ENCODE measurements around the gene WDFY4.

WDFY4 gene

GRCh38 chr10:48705401-48705938, 20.8 kb downstream of the WDFY4 start:
- no peak for DNase-seq

- DNase-seq: no peak
Observed at GRCh38 chr10:48707472-48707871, 22.8 kb downstream of the WDFY4 start.

- peak in 3 of 51 donors; percentile 6 to 9 (median 6) for DNase-seq
Observed at GRCh38 chr10:48708144-48708543, 23.5 kb downstream of the WDFY4 start.

GRCh38 chr10:48710647-48711275, 26.1 kb downstream of the WDFY4 start:
- DNase-seq: no peak

- DNase-seq: no peak
Observed at GRCh38 chr10:48711830-48712229, 27.2 kb downstream of the WDFY4 start.

- DNase-seq: peak in 1 of 51 donors; percentile 4
Observed at GRCh38 chr10:48714088-48714487, 29.4 kb downstream of the WDFY4 start.

- DNase-seq: no peak
Observed at GRCh38 chr10:48716416-48716815, 31.7 kb downstream of the WDFY4 start.

GRCh38 chr10:48720611-48721010, 35.9 kb downstream of the WDFY4 start:
- DNase-seq: no peak

- no peak for DNase-seq
Observed at GRCh38 chr10:48722153-48723145, 37.8 kb downstream of the WDFY4 start.

GRCh38 chr10:48724127-48724526, 39.5 kb downstream of the WDFY4 start:
- DNase-seq: no peak

GRCh38 chr10:48725708-48726107, 41.0 kb downstream of the WDFY4 start:
- DNase-seq: no peak

GRCh38 chr10:48727866-48728265, 43.2 kb downstream of the WDFY4 start:
- DNase-seq: no peak

GRCh38 chr10:48729222-48729621, 44.5 kb downstream of the WDFY4 start:
- no peak for DNase-seq

GRCh38 chr10:48729941-48730457, 45.3 kb downstream of the WDFY4 start:
- no peak for DNase-seq

- no peak for DNase-seq
Observed at GRCh38 chr10:48731141-48731540, 46.5 kb downstream of the WDFY4 start.

- no peak for DNase-seq
Observed at GRCh38 chr10:48731654-48732053, 47.0 kb downstream of the WDFY4 start.

GRCh38 chr10:48733329-48733728, 48.7 kb downstream of the WDFY4 start:
- DNase-seq: no peak

- DNase-seq: no peak
Observed at GRCh38 chr10:48735836-48736390, 51.2 kb downstream of the WDFY4 start.

- DNase-seq: no peak
Observed at GRCh38 chr10:48736596-48736995, 51.9 kb downstream of the WDFY4 start.

GRCh38 chr10:48737886-48738285, 53.2 kb downstream of the WDFY4 start:
- DNase-seq: no peak

- DNase-seq: no peak
Observed at GRCh38 chr10:48739170-48739569, 54.5 kb downstream of the WDFY4 start.
